C4-2B (cell line): ENCODE results near the gene STK35.

Experiments
- H3K27ac ChIP-seq: fragments of 450-650 bp; 2 replicates; pipeline ENCODE4 v1.5.1; 2017
- ZFX ChIP-seq: fragments of 450-650 bp; IDR thresholded peaks from 2 replicates; pipeline ENCODE4 v1.6.1; 2017
- TF ChIP-seq, protein P1 (sequence below): fragments of 450-650 bp; conservative IDR thresholded peaks from 2 replicates; pipeline ENCODE4 v1.5.1; 2017; ENCODE audit warnings: mild to moderate bottlenecking

Gene STK35

DNA sequence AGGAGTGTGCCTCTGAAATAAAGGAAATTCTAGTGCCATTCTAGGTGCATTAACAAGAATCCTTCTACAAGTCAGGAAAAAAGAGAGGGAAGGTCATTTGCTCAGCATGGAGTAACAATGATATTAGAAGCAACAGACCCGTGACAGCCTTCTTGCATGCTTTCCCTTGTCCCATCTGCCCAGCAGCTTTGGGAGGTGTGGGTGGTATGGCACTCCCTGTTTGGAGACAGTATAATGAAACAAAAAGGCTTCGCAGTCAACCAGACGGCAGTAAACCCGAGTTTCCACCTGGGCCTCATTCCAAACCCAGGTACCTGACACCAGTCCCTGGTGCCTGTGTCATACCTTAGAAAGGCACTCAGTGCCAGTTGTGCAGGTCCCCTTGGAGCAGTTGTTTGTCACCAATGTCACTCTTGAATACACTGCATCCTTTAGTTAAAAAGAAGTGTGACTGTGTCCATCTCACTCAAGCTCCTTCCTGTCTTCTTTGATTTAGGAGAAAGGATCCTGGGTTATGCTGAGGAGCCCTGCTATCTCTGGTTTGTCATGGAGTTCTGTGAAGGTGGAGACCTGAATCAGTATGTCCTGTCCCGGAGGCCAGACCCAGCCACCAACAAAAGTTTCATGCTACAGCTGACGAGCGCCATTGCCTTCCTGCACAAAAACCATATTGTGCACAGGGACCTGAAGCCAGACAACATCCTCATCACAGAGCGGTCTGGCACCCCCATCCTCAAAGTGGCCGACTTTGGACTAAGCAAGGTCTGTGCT lies 14.7 kb downstream of the STK35 start:
- H3K27ac ChIP-seq, result no peak overlapping the region
- TF ChIP-seq ZFX, result no peak
- TF ChIP-seq, protein P1, sequence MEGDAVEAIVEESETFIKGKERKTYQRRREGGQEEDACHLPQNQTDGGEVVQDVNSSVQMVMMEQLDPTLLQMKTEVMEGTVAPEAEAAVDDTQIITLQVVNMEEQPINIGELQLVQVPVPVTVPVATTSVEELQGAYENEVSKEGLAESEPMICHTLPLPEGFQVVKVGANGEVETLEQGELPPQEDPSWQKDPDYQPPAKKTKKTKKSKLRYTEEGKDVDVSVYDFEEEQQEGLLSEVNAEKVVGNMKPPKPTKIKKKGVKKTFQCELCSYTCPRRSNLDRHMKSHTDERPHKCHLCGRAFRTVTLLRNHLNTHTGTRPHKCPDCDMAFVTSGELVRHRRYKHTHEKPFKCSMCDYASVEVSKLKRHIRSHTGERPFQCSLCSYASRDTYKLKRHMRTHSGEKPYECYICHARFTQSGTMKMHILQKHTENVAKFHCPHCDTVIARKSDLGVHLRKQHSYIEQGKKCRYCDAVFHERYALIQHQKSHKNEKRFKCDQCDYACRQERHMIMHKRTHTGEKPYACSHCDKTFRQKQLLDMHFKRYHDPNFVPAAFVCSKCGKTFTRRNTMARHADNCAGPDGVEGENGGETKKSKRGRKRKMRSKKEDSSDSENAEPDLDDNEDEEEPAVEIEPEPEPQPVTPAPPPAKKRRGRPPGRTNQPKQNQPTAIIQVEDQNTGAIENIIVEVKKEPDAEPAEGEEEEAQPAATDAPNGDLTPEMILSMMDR, result no peak

DNA sequence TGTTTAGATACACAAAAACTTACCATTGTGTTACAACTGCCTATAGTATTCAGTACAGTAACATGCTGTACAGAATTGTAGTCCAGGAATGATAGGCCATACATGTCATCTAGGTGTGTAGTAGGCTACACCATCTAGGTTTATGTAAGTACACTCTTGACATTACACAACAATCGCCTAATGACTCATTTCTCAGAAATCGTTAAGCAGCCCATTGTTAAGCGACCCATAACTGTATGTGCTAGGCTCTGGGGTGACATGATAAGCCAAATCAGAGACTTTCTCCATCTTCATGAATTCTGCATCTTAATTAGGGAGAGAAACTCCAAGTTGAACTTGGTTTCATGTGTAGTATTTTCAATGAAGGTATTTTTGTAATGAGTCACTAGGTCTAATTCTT lies 17.2 kb downstream of the STK35 start:
- no peak for TF ChIP-seq ZFX
- TF ChIP-seq, protein P1, result no peak

DNA sequence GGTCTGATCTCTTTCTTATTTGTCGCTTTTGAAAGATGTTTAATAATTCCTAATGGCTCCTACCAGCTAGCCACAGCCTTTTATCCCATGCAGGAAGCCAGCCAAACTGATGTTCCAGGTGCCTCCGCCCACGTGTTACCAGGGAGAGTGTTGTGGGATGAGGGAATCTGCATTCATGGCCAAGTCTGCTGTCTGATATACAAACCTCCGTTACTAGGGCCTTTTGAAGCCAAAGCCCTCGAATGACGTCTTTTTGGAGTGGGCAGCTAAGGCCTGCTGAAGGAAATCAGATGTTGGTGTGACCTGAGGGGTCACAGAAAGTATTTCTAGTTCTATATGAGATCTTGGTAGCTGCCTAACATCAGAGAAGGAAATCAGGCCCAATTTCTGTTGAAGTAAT lies 21.3 kb downstream of the STK35 start:
- TF ChIP-seq, protein P1, result no peak
- TF ChIP-seq ZFX, result no peak
- no peak overlapping the region for H3K27ac ChIP-seq

More for the DNA sequence above, 17.2 kb downstream of the STK35 start:
- H3K27ac ChIP-seq, result no peak overlapping the region

DNA sequence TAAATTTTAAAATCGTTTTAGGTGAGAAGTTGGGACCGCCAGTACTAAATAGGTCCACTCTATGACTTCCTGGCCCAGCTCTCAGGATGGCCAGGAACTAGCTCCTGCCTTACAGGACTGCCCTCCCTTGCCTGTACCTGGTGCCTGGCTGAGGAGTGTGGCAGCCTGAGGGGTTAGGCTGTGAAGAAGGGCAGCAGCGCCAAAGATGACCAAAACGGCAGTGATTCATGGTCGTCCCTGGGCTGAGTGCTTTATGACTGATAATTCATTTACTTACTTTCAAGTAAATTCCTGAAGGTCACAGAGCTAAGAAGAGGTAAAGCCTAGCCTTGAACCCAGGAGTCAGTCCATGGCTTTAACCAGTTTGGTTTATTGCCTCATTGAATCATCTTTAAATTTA lies 22.1 kb downstream of the STK35 start:
- no peak overlapping the region for H3K27ac ChIP-seq
- TF ChIP-seq, protein P1, result no peak

DNA sequence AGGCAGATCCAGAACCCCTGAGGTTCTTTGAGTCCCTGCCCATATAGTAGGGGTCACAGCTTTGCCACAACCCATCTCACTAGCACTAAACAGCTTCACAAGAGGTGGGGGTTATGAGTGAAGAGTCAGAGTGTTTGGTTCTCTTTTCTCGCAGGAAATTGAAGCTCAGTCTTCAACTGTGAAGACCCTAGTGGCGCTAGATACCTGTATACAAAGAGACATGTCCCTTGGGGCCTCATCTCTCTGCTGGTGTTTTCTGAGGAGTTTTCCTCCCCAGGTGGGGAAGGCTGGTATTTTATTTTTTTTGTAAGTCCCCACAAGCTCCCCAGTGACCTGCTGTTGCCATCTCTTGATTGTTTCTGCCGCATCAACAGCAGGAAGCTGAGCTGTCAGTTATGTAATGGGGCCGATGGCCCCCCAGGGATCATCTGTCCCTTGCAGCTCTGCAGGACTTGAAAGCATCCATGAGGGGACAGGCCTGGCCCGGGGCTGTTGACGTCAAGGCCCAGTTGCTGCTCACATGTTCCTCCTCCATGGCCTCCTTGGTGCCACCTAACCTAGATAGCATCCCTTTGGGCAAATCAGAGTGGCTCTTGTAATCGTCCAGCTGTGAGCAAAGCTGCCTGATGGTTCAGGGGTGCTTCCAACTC lies 23.1 kb downstream of the STK35 start:
- H3K27ac ChIP-seq, result no peak overlapping the region
- TF ChIP-seq, protein P1, result no peak
- TF ChIP-seq ZFX, result no peak

DNA sequence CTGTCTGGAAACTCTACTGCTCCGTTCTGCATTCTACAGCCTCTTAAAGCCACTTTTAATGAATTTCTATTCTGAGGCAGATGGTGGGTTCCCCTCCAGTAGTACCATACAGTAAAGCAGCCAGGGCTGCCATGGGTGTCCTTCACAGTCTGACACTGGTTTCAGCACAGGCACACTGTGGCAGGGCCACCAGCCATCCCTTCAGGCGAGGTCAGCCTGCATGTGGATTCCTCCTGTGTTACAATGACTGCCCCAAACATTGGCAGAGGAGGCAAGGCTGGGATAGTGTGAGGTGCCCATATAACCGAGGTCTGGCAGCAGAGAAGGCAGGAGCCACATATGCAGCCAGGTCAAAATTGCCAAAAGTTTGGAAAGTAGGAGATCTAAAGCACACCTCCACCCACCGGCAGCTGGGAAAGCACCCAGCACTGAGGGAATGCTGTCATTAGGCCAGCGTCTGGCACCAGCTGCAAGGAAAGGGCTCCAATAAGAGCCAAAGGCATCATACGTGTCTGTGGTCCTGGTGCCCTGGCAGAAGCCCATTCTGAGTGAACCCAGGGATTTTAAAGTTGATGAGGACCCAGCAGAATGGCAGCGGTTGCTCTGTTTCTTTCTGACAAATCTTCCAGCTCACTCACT lies 24.0 kb downstream of the STK35 start:
- TF ChIP-seq ZFX, result no peak
- TF ChIP-seq, protein P1, result no peak
- no peak overlapping the region for H3K27ac ChIP-seq

DNA sequence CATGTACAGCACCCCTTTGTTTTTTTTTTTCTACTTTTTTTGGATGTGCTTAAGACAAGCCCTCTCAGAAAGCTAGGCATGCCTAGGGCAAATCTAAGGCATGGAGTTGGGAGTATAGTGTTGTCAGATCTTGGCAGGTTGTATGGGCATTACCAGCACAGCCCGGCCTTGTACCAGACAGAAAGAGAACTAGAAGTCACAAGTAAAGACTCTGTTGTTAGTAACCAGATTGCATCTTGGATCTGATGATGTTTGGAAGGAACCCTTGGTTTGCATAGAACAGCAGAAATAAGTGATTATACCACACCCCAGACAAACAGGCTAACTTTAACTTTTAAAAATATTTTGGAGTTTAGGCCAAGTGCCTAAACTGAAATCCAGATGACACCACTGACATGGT lies 25.6 kb downstream of the STK35 start:
- no peak overlapping the region for H3K27ac ChIP-seq
- no peak for TF ChIP-seq ZFX
- TF ChIP-seq, protein P1, result no peak
